Brain microvascular endothelial cell (primary cell): ENCODE data around the gene CHPF.

Source experiments
- DNase-seq: peaks from one replicate; pipeline ENCODE4 v3.0.0-alpha.2; 2020
- H3K27ac ChIP-seq: fragments of 250-450 bp; sonication (Bioruptor Pico); 2 replicates; pipeline ENCODE4 v1.5.1; 2020; ENCODE audit warnings: mild to moderate bottlenecking, moderate library complexity
- H3K27me3 ChIP-seq: fragments of 250-450 bp; sonication (Bioruptor Pico); replicated peaks from 2 replicates; pipeline ENCODE4 v1.5.1; 2020; ENCODE audit warnings: mild to moderate bottlenecking
- H3K36me3 ChIP-seq: fragments of 250-450 bp; sonication (Bioruptor Pico); replicated peaks from 2 replicates; pipeline ENCODE4 v1.5.1; 2020; ENCODE audit warnings: mild to moderate bottlenecking
- H3K4me3 ChIP-seq: 2 replicates; pipeline ENCODE4 v1.5.1; 2011; ENCODE audit warnings: low read depth, mild to moderate bottlenecking, control low read depth, low read length, moderate library complexity
- CTCF ChIP-seq: IDR thresholded peaks from 2 replicates; pipeline ENCODE4 v1.5.1; 2011; ENCODE audit warnings: low read depth, mild to moderate bottlenecking, moderate library complexity, low read length, control low read depth, inconsistent platforms; ENCODE audit errors: missing control alignments
- in situ Hi-C: cut with HindIII; loops from 2 replicates; pipeline ENCODE4 v1.10.0; 2017; ENCODE audit warnings: low sequenced_read_pairs, low pct_ligation_motif_present

CHPF gene

GRCh38 chr2:219508444-219508734, 35.2 kb downstream of the CHPF start:
- DNase-seq = no peak

GRCh38 chr2:219507581-219508443, 35.8 kb downstream of the CHPF start:
- no peak for TF ChIP-seq CTCF
- no peak overlapping the region for H3K4me3 ChIP-seq
- peaks cover 24% of the 10 kb centered on the region for H3K27me3 ChIP-seq
- H3K36me3 ChIP-seq = peaks cover 23% of the 10 kb centered on the region
- no peak overlapping the region for H3K27ac ChIP-seq
- in situ Hi-C loops = no loop called here
- DNase-seq = no peak

More at GRCh38 chr2:219508444-219508734, 35.2 kb downstream of the CHPF start:
- H3K27me3 ChIP-seq = peaks cover 29% of the 10 kb centered on the region
- TF ChIP-seq CTCF = no peak
- in situ Hi-C loops = no loop called here
- H3K27ac ChIP-seq = no peak overlapping the region
- peaks cover 21% of the 10 kb centered on the region for H3K36me3 ChIP-seq
- H3K4me3 ChIP-seq = no peak overlapping the region

- H3K36me3 ChIP-seq = peaks cover 23% of the 10 kb centered on the region
- no peak overlapping the region for H3K27ac ChIP-seq
- in situ Hi-C loops = no loop called here
- H3K4me3 ChIP-seq = no peak overlapping the region
- no peak for TF ChIP-seq CTCF
- peaks cover 15% of the 10 kb centered on the region for H3K27me3 ChIP-seq
- no peak for DNase-seq
These were observed 36.6 kb downstream of the CHPF start for GRCh38 chr2:219506802-219507526.

GRCh38 chr2:219506153-219506801, 37.3 kb downstream of the CHPF start:
- no peak for TF ChIP-seq CTCF
- Histone ChIP-seq H3K36me3 (peaks cover 23% of the 10 kb centered on the region), H3K4me3 (no peak overlapping the region), H3K27me3 (peaks cover 11% of the 10 kb centered on the region), H3K27ac (no peak overlapping the region)
- in situ Hi-C loops = no loop called here
- no peak for DNase-seq

GRCh38 chr2:219505585-219505984, 38.0 kb downstream of the CHPF start:
- TF ChIP-seq CTCF = no peak
- no peak for DNase-seq
- peaks cover 4% of the 10 kb centered on the region for H3K27me3 ChIP-seq
- H3K27ac ChIP-seq = no peak overlapping the region
- no peak overlapping the region for H3K4me3 ChIP-seq
- peaks cover 23% of the 10 kb centered on the region for H3K36me3 ChIP-seq
- in situ Hi-C loops = no loop called here
